Hypothalamus (tissue), 51 donors: ENCODE measurements around the gene VAPA.

Source experiments
- DNase-seq, 51 donors: peaks; one replicate each; lab custom pipeline; 2025; lab: John Stamatoyannopoulos, UW

VAPA gene

DNA sequence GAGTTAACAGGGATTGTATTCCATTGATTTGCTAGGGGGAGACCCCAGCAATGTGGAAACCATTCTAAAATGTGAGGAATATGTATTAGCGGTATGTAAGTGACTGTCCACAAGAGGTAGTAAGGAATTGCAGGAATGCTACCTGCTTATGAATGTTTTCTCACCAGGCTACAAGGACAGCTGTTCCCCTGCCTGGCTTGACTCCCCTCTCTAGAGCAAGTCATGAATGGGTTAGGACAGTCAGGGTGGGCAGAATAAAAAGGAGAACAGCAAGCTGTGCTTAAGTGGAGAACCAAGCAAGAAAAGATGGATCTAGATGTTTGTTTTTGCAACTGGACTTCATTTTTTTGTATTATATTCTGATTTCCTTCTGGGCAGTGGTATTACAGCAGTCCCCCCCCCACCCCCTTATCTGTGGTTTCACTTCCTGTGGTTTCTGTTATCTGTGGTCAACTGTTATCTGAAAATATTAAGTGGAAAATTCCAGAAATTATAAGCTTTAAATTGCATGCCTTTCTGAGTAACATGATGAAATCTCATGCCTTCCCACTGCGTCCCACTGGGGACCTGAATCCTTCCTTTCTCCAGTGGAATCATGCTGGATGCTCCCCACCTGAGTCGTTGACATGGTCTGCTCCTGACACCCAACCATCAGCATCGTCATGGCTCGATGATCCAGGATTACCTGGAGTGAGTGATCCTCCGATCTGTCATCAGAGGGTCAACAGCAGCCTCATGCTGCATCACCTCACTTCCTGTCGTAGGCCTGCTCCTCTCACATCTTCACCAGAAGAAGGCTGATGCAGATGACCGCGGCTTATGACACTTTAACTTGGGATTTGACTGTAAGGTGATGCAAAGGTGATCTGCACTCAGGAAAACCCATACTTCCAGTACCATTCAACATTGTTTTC, 52.2 kb downstream of the VAPA start:
- DNase-seq, result no peak

DNA sequence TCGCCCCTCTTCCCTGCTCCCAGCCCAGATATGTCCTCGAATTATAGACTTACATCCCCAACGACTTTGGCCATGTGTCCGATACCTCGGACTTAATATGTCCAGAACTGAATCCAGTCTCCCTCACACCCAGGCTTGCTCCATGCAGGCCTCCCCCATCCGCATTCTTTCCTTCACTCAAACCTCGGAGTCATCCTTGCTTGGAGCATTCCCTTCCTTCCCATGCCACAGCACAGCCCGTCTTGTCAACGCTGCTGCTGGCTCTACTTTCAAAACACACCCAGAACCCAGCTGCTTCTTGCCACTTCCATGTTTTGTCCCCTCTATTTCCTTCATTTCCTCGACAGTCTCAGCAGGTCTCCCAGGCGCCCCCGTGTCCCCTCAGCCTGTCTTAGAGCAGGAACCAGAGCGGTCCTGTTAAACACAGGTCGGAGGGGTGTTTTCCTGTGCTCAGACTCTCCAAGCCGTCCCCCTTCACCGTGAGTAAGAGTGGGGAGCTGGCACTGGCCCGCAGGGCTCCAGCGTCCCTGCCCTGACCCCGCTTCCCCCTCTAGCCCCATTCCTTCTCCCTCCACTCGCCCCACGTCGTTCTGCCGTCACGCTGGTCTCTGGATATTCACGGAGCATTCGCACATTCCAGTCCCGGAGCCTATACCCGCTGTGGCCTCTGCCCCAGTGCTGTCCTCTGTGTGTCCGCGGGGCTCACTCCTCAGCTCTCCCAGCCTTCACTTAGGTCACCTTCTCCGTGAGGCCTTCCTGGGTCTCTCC, 54.4 kb downstream of the VAPA start:
- DNase-seq, result no peak

DNA sequence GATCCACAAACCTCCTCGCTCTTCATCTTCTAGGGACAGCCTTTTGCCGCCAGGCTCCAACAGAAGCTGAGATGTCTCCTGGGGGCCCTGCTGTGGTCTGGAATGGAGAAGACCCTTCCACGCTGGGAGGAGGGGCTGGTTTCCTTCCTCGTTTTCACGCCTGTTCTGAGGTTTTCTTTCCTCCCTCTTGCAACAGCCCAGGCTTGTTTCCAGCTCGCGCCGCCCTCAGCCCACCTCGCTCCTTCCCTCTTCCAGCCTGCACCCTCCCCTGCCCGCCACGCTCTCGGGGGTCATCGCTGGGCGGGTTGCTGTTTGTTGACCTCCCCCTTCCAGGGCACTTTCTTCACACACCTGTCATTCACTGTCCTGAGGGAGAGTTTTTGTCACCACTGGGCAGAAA, 55.4 kb downstream of the VAPA start:
- DNase-seq, result no peak

DNA sequence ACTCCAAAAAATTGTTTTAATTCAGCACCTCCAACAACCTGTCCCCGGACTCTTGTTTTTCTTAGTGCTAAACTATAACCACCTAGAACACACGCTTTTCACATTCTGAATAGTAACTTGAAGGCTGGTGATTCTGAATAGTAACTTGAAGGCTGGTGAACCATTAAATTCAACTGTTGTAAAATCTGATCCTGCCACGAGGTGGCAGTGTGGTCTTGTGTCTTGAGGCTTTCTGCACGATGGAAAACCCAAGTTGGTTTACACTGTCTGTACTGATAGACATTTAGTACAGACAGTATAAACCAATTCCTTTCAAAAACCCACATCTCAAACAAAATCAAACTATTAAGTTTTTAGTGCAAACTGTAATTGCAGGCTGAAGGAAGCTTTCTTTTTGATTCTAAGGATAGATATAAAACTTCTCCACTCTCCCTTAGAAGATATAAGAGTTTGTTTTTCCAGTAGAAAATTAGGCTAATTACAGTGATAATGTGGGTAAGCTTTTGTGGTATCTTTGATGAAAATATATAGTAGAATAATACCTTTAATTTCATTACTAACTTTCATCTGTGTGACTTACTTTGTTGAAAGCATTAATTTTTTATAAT, 57.6 kb downstream of the VAPA start:
- peak in 40 of 51 donors; percentile 5 to 89 (median 53) for DNase-seq

DNA sequence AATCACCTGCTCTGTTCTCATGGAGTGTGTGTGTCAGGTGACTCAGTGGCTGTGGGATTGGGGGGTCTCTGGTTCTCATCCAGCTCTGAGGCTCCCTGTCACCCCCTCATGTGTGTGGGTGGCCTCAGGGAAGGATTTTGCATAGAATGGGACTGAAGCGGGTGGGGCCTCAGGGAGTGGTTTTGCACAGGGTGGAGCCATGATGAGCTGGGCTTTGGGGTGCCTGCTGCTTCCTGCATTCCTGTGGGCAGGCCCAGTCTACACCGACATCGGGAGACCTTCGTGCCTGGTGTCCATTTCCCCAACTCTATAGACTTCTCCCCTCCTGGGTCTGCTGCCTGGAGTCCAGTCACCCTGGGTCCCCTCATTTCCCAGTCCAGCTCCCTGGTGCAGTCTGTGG, 59.7 kb downstream of the VAPA start:
- DNase-seq, result no peak

DNA sequence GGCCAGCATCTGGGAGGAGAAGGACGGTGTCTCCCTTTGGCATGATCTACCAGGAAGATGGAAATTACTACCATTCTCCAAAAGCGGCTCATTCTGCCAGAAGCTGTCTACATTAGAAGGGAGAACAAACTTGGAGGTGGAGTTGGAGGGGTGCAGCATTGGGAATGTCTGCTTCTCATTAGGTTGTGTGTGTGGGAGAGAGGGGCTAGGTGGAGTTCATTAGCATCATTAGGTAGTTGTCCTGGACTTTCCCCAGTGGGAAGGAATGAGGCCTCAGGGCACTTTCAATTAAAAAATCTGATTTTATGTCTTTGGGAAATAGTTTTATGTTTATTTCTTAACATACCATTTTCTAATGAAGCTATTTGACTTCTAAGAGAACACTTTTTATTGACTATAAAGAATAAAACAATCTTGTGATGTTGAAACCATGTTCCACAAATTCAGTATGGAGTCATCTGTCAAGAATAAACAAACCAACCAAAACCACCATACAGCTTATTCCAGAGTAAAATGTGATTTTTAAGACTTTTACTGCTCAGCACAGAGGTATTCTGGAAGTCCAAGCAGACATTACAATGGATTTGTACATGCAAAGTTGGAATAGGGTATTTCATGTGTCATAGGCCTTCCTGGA, 60.6 kb downstream of the VAPA start:
- DNase-seq, result no peak

DNA sequence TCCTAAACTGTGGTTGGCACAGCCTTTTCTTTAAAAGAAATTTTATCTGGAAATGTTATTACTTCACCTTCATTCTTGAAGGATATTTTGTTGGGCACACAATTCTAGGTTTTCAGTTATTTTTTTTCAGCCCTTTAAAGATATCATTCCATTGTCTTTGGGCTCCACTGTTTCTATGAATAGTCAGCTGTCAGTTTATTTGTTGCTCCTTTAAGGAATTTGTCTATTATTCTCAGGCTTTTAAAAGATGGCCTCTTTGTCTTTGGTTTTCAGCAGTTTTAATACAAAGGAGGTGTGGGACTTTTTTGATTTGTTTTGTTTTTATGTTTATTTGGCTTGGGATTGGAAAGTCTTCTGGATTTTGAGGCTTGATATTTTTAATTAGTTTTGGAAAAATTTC, 61.8 kb downstream of the VAPA start:
- DNase-seq, result no peak

DNA sequence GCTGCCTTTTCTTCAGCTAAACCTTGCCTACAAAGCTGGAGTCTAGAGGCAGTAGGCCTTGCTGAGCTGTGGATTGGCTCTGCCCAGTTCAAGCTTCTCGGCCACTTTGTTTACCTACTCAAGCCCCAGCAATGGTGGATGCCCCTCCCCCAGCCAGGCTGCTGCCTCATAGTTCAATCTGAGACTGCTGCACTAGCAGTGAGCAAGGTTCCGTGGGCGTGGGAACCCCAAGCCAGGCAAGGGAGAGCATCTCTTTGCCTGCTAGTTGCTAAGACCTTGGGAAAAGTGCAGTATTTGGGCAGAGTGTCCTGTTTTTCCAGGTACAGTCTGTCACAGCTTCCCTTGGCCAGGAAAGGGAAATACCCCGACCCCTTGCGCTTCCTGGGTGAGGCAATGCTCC, 68.9 kb downstream of the VAPA start:
- no peak for DNase-seq

DNA sequence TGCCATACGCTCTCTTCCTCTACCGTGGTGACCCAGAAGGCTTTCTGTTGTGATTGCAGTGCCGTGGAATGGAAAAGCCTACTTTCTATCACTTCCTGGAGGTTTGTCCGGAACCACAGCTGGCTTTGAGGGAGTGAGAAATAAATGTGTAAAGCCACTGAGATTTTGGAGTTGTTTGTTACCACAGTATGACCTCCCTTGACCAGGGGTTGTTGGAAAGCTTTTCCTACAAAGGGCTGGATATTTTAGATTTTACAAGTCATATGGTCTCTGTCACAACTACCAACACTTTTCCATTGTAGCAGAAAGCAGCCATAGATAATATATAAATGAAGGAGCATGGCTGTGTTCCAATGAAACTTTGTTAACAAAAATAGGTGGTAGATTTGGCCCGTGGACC, 70.3 kb downstream of the VAPA start:
- no peak for DNase-seq

DNA sequence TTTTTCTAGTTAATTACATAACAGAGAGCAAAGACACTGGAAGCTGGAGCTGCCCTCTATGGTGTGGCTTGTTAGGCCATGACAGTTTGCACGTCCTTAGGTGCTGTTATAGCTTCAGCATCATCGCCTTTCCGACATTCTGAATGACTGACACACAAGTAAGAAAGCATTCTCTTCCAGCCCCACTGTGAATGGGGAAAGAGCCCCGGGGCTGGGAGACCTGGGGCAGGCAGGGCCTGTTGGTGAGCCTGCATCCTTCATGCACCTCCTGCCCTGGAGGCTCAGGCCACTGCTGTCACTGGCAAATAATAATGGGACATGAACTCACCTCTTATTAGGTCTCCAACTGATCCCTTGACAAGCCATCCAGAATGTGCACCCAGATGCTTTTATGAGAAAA, 71.8 kb downstream of the VAPA start:
- no peak for DNase-seq

DNA sequence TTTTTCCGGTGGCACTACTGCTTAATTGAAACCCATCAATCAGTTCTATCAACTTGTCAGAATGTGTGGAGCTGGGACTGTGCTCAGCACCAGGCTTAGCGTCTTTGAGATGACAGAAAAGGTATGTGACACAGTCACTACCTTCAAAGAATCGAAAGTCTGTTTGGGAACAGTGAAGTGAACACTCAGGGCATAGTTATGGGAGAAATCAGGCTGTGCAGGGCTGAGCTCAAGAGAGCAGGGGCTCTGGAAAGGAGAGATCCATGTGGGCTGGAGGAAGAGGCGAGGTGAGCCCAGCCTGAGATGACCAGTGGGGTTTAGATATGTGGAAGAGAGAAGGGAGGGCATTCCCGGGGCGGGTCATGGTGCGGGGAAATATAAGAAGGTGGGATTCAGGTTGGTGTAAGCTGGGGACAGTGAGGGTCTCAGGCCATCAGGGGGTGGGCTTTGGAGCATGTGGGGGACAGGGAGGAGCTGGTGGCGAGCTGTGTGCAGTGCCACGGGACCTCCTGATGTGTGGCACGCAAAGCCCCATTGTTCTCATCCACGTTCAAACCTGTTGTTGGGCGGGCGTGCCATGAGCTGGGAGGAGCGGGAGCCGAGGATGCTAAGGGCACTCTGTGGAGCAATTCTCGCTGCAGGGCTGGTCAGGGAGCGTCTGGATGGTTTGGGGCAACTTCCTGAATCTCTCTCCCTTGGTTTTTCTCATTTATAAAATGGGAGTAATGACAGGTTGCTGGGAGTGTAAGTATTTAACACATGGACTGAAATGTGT, 72.5 kb downstream of the VAPA start:
- no peak for DNase-seq

DNA sequence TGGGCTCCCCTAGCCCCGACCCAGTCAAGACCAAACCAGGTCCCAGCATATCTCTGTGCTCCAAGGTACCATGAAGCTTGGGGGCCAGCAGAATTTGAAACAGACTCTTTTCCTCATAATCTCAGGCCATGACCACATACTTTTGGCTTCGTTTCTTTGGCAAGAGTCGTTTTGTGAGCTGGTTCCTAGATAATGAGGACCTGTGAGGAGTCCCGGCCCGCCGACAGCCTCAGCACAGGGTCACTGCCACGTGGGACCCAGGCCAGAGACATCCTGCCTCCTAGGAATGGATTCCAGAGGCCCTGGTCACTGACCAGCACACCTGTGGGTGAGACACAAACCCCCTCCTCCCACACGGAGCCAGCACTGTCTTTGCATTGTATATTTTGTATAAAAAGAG, 73.5 kb downstream of the VAPA start:
- no peak for DNase-seq

DNA sequence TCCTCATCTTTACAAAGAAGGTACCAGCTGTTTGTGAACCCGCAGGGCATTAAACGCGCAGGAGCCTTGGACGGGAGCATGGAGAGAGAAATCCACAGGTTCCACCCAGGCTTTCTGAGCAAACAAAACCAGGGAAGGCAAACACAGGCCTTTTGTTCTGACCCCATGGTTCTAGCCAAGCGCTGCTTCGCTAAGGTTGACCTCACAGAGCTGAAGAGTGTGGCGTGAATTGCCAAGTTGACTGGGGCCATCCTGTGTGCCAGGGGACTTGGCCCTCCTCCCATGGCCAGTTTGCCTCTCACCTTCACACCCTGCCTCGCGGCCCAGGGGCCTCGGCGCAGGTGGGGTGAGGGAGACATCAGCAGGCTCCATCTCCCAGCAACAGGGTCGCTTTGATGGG, 74.1 kb downstream of the VAPA start:
- peak in 25 of 51 donors; percentile 18 to 72 (median 43) for DNase-seq

DNA sequence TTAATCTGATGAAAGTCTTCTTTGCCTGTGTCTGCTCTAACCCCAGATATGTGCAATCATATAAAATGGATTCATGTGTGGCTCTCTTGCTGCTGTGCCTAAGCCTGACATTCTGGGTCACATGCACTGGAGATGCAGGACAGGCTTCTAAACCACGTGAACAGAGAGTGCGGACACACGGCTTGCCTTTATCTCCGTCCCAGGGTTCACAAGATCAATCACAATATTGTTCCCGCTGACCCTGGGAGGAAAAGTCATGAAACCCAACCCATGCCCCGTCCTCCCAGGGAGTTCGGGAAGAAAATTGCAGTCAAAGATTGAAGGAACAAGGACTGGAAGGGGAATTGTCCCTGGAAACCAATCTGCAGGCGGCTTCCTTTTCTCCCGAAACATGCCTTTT, 74.8 kb downstream of the VAPA start:
- DNase-seq, result no peak

DNA sequence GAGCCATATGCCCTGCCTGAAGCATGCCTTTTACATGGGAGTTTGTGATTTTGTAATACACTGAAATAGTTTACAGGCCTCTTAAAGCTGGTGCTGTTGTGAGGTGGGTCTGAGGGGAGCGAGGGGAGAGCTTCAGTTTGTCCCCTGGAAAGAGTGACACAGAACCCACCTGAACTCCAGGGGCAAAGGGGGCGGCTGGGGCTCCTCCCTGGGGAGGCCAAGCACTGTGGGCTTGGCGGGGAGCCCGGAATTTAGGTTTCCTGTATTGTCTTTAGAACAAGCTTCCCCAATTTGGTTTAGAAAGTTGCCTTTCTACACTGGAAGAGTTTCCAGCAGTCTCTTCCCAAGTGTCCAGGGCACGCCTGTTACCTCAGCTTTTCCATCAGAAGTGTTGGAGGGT, 75.7 kb downstream of the VAPA start:
- no peak for DNase-seq

DNA sequence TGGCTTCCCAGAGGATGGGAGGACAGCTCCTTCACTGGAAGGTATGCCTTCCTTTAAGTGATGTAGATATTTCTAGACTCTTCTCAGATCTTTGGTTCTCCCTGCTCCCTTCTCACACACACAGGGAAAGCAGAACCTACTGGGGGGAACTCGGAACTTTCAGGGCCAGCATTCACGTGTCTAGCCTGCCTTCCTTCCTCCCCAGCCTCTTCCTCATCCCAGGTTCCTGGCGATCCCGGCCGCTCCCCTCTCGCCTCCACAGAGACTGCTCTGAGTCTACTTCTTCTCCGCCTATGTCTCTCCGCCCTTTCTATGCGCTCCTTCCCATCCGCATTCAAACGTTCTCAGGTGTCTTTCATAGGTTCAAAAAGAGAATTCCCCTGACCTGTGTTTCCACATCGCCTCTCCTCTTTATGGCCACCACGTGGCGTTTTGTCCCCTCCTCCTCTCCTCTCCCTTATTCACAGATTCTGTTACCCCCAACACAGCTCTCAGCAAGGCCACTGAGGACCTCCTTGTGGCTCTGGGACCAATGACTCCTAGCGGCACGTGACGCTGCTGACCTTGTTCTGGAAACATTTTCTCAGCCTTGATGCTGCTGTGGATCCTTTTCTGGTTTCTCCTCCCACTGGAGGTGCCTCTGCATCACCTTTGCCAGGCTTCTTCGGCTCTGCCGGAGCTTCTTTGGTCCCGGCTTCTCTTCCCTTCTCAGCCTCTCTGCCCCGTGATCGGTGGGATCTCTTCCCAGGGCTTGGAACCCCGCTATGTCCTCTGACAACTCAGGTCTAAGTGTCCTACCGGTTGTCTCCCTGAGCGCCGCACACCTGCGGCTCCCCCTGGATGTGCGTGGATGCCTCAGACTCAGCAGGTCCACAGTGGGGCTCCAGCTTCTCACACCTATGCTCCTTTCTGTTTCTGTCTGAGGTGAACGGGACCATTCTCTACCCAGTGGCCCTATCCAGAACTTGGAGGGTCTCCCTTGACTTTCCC, 77.5 kb downstream of the VAPA start:
- DNase-seq, result no peak

DNA sequence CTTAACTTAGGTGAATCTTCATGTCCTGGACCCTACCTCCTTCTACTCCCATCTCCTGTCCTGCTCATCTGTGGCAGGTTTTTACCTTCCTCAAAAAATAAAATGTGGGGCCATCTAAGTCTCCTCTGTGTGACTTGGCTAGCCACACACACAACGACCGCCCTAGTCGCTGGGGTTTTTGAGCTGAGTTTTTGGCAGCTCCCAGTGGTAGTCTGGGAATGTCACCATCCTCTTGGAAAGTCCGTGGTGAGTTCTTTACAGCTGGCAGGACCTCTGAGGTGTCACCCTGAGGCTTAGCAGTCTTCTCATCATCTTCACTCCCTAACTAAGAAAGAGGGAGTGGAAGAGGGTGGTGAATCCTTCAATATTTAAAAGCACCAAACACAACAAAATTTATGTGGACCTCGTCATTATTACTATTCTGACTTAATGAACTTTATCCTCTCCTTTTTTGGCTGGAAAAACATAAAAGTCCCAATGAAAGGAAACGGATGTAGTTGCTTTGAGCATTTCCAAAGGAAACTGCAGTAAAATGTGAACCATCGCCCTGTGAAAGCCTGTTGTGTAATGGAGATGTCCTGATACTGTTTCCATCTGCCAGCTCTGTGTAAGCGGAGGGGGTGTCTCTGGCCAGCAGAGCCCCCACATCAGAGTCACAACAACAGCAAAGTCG, 78.6 kb downstream of the VAPA start:
- peak in 1 of 51 donors; percentile 28 for DNase-seq

DNA sequence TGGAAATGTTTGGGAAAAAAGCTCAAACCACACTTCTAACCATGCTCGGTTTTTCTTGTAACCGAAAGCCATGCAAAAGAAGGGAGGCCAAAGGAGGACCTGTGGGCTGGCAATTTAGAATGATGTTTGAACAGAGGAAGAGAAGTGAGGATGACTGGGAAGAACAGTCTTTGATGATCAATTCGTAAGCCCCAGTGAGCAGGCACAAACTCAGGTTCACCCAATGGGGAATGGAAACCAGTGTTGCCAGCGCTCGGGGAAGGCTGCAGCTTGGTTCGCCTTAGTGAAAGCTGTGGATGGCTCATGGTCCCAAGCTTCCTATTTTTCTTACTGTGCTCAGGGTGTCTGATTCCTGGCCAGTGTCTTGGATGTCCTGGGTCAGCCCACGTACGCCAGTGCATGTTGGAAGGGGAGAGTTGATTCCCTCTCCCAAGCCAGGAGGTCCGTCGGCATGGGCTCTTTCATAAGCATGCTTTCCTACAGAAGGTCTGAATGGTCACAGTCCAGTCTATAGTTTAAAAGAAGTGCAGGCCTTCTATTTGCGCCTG, 79.2 kb downstream of the VAPA start:
- no peak for DNase-seq
